ENCODE data around the gene RPL18. TPM values are rescaled to one million over a fixed set of nuclear protein-coding genes. Genes with fewer than 3 reads are reported as not detected.

The RPL18 gene
- total and polyA plus RNA-seq, 9 of the 15 experiments (the other 6 are each of a cell fraction or from before 2014, with no cell fraction given), result 312 to 2,635 (median 1,653) TPM

DNA sequence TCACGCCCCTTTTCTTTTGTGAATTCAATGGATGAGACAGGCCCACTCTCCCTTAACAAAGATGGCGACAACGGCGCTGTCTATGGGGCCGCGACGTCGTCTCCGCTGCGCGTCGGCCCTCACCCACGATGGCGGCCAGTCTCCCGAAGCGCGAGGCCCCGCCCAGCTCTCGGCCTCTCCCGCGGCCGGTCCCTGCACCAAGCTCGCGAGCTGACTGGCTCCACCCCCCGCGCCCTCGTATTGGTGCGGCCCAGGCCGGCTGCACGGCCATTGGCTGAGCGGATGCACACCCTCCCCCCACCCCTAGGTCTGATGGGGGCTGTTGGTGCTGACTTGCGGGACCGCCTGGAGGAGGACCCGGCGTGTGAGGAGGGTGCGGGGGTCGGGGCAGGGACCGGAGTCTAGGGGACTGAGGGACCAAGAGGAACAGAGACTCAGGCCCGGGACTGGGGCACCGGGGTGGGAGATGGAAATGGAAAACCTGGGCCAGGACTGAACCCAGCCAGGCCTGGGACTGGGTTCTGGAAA, 5.2 kb upstream of the RPL18 start:
- CTCF ChIA-PET (ENCODE audit: low intra/inter-chr PET ratio), result no interaction called here
- under 1% methylated on average over 34 of the region's 40 CpGs for WGBS (ENCODE audit: insufficient coverage, low coverage, missing lambda C conversion rate)
- peak; percentile 95 for TF ChIP-seq SP1 (CRISPR knock-in tag; IDR thresholded peaks at IDR 0.05)
- TF ChIP-seq, protein P1, sequence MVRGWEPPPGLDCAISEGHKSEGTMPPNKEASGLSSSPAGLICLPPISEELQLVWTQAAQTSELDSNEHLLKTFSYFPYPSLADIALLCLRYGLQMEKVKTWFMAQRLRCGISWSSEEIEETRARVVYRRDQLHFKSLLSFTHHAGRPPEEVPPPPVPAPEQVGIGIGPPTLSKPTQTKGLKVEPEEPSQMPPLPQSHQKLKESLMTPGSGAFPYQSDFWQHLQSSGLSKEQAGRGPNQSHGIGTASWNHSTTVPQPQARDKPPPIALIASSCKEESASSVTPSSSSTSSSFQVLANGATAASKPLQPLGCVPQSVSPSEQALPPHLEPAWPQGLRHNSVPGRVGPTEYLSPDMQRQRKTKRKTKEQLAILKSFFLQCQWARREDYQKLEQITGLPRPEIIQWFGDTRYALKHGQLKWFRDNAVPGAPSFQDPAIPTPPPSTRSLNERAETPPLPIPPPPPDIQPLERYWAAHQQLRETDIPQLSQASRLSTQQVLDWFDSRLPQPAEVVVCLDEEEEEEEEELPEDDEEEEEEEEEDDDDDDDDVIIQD (CRISPR knock-in tag; IDR thresholded peaks at IDR 0.05), result no peak
- TF ChIP-seq YY1 (IDR thresholded peaks at IDR 0.05; ENCODE audit: borderline replicate concordance in 1 of 3, control insufficient read depth in 1 of 3, extremely low read depth in 1 of 3, insufficient read depth in 3 of 3, insufficient read length in 1 of 3, insufficient replicate concordance in 2 of 3, low read depth in 1 of 3, low read length in 2 of 3), result peak; percentile 99 to 100 (median 100)
- TF ChIP-seq, protein P2, sequence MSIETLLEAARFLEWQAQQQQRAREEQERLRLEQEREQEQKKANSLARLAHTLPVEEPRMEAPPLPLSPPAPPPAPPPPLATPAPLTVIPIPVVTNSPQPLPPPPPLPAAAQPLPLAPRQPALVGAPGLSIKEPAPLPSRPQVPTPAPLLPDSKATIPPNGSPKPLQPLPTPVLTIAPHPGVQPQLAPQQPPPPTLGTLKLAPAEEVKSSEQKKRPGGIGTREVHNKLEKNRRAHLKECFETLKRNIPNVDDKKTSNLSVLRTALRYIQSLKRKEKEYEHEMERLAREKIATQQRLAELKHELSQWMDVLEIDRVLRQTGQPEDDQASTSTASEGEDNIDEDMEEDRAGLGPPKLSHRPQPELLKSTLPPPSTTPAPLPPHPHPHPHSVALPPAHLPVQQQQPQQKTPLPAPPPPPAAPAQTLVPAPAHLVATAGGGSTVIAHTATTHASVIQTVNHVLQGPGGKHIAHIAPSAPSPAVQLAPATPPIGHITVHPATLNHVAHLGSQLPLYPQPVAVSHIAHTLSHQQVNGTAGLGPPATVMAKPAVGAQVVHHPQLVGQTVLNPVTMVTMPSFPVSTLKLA (conservative IDR thresholded peaks at IDR 0.05), result peak; percentile 66 to 70
- peak; percentile 73 for TF ChIP-seq HMGN3 (IDR thresholded peaks at IDR 0.05; ENCODE audit: borderline replicate concordance, extremely low read depth, insufficient read length, low read depth, low read length)
- TF ChIP-seq CSDE1 (IDR thresholded peaks at IDR 0.05), result peak in 1 of 2 experiments; percentile 88; a peak in 1 of 4 replicates
- no peak for TF ChIP-seq HDAC3 (IDR thresholded peaks at IDR 0.05; ENCODE audit: borderline replicate concordance, partially characterized antibody)
- TF ChIP-seq, protein P3, sequence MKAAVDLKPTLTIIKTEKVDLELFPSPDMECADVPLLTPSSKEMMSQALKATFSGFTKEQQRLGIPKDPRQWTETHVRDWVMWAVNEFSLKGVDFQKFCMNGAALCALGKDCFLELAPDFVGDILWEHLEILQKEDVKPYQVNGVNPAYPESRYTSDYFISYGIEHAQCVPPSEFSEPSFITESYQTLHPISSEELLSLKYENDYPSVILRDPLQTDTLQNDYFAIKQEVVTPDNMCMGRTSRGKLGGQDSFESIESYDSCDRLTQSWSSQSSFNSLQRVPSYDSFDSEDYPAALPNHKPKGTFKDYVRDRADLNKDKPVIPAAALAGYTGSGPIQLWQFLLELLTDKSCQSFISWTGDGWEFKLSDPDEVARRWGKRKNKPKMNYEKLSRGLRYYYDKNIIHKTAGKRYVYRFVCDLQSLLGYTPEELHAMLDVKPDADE (conservative IDR thresholded peaks at IDR 0.05; ENCODE audit: control insufficient read depth, low read depth, low read length), result peak; percentile 20; the same call in 1 of the 2 replicates
- no peak; the same call in 1 of the 2 replicates for TF ChIP-seq DIDO1 (tag; IDR thresholded peaks at IDR 0.05; ENCODE audit: low read depth)
- TF ChIP-seq ESRRA (IDR thresholded peaks at IDR 0.05; ENCODE audit: borderline replicate concordance, low read depth), result peak; percentile 23; the same call in 1 of the 2 replicates
- 0 out of 2 replicates have a peak, but pooled peaks have one; percentile 53 for TF ChIP-seq POLR2A (conservative IDR thresholded peaks at IDR 0.05)
- TF ChIP-seq HDAC1 (IDR thresholded peaks at IDR 0.05), result 0 out of 4 replicates have a peak, but pooled peaks of 1 of the 2 experiments have one; percentile 2
- peak; percentile 77 for TF ChIP-seq NFYB (IDR thresholded peaks at IDR 0.05; ENCODE audit: extremely low read depth, insufficient read length)
- TF ChIP-seq ZNF134 (CRISPR knock-in tag; conservative IDR thresholded peaks at IDR 0.05), result no peak
- peak; percentile 35 to 43; a peak in 1 of 4 replicates for TF ChIP-seq RCOR1 (IDR thresholded peaks at IDR 0.05; ENCODE audit: borderline replicate concordance in 1 of 2, low read depth in 2 of 2, low read length in 2 of 2)
- peak; percentile 77 for TF ChIP-seq POLR2G (IDR thresholded peaks at IDR 0.05; ENCODE audit: low read depth, low read length)

More for the DNA sequence above, 5.2 kb upstream of the RPL18 start:
- Histone ChIP-seq H3K4me3 (peak overlapping the region; percentile 49), H3K9me3 (replicated peaks; ENCODE audit: control insufficient read depth, insufficient read depth, low read depth, low read length) (no peaks in the 10 kb centered on the region), H3K36me3 (ENCODE audit: control insufficient read depth, insufficient read depth, low read length) (peaks cover 2% of the 10 kb centered on the region; the same call in 1 of the 3 replicates), H3K9ac (ENCODE audit: insufficient read depth in 1 of 2, low read depth in 2 of 2, low read length in 2 of 2) (peak overlapping the region; percentile 67 to 73), H3K27me3 (ENCODE audit: control insufficient read depth in 2 of 2, insufficient read depth in 2 of 2, low read length in 2 of 2) (no peaks in the 10 kb centered on the region), H3K9me1 (ENCODE audit: control insufficient read depth, insufficient read depth, low read length) (no peaks in the 10 kb centered on the region), H3K79me2 (ENCODE audit: control insufficient read depth, insufficient read depth, low read length) (peaks cover 9% of the 10 kb centered on the region; the same call in 2 of the 3 replicates), H3K4me1 (replicated peaks in 1 of 2; ENCODE audit: control insufficient read depth in 2 of 2, insufficient read depth in 2 of 2, low read length in 2 of 2) (peaks cover 25 to 62% of the 10 kb centered on the region in 2 experiments), H3K4me2 (ENCODE audit: insufficient read depth, low read length) (peak overlapping the region; percentile 84), H4K20me1 (replicated peaks; ENCODE audit: control insufficient read depth, insufficient read depth, low read length) (no peaks in the 10 kb centered on the region), H3K27ac (ENCODE audit: extremely low read depth, low read depth, low read length) (peak overlapping the region; percentile 72), H2AFZ (ENCODE audit: low read depth, low read length) (peak overlapping the region; percentile 93)
- FAIRE-seq (peak; percentile 92), DNase-seq (ENCODE audit: extremely low read depth in 1 of 4, low spot score in 3 of 4) (peak; percentile 94 to 99 (median 96)), ATAC-seq (peak; percentile 93)
- BruUV-seq (replicated peaks), result no TSS peak
- in situ Hi-C loops (cut with MboI) (no loop called here), intact Hi-C loops (cut with micrococcal nuclease) (no loop called here)
- POLR2A ChIA-PET, result interaction anchor here (0.6 to 2.2 kb wide), 8 partner anchors 8 to 522 kb away, joined by 3 to 13 read pairs (median 4); partner anchors contain the start of gene EMP3

Measured in K562 (cell line).